Measurements from ENCODE around the gene MTG1.
"Not testable (repeated sequence)": the region's sequence is repeated elsewhere in the genome, so short reads cannot be mapped to it uniquely, and the experiment has no call there.

MTG1 gene

DNA sequence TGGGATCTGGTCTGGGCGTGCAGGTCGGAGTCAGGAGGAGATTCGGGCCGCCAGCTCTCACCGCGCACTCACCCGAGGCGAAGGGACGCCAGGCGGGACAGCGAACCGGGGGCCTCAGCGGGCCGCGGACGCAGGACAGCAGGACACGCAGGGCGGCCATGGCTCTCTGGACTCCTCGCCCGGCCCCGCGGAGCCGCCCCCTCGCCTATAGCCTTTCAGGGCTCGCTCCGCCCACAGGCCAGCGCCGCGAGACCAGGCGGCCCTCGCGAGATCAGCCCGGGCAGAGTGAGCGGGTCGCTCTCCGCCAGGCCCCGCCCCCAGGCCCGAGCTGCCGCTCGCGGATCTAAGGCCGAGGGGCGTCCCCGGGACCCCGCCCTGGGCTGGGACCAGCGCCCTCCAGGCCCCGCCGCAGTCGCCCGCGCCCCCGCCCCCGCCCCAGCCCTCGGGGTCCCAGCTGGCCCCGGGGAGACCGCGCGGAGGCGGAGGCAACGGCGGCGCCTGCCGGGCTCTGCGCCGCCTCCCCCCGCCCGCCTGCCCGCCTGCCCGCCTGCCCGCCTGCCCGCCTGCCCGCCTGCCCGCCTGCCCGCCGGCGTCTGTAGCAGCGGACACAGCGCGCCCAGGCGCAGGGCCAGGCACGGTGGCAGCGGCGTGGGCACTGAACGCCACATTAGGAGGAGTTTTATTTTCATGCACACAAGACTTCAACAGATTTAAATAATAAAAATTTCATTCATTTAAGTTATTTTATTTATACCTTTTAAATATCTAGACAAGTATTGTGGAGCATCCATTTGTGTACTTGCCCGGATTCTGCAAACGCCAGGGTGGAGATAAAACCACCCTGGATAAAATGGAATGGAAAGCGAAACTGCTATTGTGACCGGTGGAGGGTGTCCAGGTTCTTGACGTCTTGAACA, 20.5 kb upstream of the MTG1 start, which contains the start of gene ECHS1:
Gene ECHS1, minus strand, starts transcription at position 181 of the 917 bp plus-strand sequence. Its CDS starts 21 bp downstream, at position 160.
- DNase-seq (ENCODE audit: low read depth, low spot score) = peak; percentile 90
- TF ChIP-seq, protein P1, sequence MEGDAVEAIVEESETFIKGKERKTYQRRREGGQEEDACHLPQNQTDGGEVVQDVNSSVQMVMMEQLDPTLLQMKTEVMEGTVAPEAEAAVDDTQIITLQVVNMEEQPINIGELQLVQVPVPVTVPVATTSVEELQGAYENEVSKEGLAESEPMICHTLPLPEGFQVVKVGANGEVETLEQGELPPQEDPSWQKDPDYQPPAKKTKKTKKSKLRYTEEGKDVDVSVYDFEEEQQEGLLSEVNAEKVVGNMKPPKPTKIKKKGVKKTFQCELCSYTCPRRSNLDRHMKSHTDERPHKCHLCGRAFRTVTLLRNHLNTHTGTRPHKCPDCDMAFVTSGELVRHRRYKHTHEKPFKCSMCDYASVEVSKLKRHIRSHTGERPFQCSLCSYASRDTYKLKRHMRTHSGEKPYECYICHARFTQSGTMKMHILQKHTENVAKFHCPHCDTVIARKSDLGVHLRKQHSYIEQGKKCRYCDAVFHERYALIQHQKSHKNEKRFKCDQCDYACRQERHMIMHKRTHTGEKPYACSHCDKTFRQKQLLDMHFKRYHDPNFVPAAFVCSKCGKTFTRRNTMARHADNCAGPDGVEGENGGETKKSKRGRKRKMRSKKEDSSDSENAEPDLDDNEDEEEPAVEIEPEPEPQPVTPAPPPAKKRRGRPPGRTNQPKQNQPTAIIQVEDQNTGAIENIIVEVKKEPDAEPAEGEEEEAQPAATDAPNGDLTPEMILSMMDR (IDR thresholded peaks at IDR 0.05; ENCODE audit: low read depth, low read length) = no peak
- H3K4me3 ChIP-seq (ENCODE audit: low read depth, low read length) = peak within 1 kb of the TSS; percentile 67
- in situ Hi-C loops (cut with HindIII; ENCODE audit: low sequenced_read_pairs) = no loop called here

DNA sequence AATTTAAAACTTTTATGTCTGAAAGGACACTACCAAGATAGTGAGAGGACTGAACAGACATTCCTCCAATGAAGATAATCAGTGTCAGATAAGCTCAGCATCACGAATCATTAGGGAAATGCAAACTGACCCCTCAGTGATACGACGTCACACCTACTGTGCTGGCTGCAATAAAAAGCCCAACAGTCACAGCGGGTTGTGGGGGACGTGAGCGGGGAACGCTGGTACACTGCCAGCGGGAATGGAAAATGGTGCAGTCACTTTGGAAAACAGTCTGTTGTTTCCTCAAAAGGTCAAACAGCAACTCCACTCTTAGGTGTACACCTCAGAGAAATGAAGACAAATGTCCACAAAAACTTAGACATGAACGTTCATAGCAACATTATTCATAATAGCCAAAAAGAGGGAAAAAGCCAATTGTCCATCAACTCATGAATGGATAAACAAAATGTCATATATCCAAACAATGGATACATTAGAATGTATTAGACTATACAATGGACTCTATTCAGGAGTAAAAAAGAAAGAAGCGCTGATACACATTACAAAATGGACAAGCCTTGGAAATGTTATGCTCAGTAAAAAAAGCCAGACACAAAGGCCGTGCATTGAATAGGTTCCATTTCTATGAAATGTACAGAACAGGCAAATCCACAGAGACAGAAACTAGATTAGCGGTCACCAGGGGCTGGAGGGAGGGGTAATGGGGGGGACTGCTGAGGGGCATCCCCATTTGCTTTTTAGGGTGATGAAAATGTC, 18.4 kb upstream of the MTG1 start:
- in situ Hi-C loops (cut with HindIII; ENCODE audit: low sequenced_read_pairs) = no loop called here
- DNase-seq (ENCODE audit: low read depth, low spot score) = no peak
- no peak overlapping the region for H3K4me3 ChIP-seq (ENCODE audit: low read depth, low read length)
- TF ChIP-seq, protein P1 (IDR thresholded peaks at IDR 0.05; ENCODE audit: low read depth, low read length) = no peak

GRCh38 chr10:133376183-133376582, 17.8 kb upstream of the MTG1 start:
- DNase-seq (ENCODE audit: low read depth, low spot score); in situ Hi-C loops (cut with HindIII; ENCODE audit: low sequenced_read_pairs); H3K4me3 ChIP-seq (ENCODE audit: low read depth, low read length): not testable (repeated sequence)

DNA sequence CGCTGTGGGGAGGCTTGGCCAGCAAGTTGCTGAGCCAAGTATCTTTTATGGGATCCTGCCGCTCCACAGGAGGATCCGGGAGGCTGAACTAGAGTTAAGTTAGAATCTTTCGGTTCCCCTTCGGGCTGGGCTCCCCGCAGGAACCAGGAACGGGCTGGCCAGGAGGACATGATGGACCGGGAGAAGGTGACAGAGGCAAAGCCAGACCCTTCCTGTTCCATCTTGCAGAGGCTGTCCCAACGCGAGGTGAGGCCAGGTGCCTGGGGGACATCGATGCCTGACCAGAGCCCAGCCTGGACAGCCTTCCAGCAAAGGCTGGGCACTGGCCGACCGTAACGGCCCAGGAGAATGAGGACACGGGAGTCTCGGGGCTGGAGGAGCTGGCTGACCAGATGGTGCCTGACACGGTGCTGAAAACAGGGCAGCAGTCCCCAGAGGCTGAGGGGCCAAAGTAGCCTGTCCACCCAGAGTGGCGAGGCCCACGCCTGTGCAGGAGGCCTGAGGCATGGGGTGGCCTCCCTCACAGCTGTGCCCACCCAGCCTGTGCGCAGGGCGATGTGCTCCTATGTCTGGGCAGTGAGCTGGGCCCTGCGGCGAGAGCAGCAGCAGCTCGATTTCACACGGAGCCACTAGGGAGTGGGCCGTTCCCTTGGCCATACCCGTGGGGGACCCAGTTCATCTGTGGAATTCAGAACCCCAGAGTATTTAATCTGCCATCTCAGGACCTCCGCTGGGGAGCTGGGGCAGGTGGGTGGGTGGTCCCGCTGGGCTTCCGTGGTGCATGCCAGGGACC, 16.7 kb upstream of the MTG1 start:
- no peak overlapping the region for H3K4me3 ChIP-seq (ENCODE audit: low read depth, low read length)
- TF ChIP-seq, protein P1 (IDR thresholded peaks at IDR 0.05; ENCODE audit: low read depth, low read length) = no peak
- in situ Hi-C loops (cut with HindIII; ENCODE audit: low sequenced_read_pairs) = no loop called here
- no peak for DNase-seq (ENCODE audit: low read depth, low spot score)

DNA sequence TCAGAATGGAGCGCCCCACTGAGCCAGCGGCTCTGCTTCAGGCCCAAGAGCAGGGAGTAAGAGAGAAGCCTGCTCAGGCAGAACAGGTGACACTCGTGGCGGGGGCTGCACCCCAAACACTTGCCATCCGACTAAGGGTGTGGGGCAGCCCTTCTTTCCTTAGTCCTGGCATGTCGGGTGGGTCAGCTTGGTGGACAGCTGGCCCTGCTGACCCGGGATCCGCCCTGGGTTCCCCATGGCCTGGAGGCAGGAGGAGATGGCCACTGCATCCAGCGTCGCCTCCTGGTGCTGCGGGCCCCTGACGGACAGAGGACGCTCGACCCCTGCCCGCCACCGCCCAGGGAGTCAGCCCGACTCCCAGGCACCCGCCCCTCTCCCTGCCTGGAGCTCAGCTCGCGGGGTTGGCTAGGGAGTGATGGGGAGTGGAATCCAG, 16.1 kb upstream of the MTG1 start:
- peak overlapping the region; percentile 63 for H3K4me3 ChIP-seq (ENCODE audit: low read depth, low read length)
- in situ Hi-C loops (cut with HindIII; ENCODE audit: low sequenced_read_pairs) = no loop called here
- TF ChIP-seq, protein P1 (IDR thresholded peaks at IDR 0.05; ENCODE audit: low read depth, low read length) = no peak
- no peak for DNase-seq (ENCODE audit: low read depth, low spot score)

GRCh38 chr10:133378251-133379096, 15.5 kb upstream of the MTG1 start:
- TF ChIP-seq, protein P1 (IDR thresholded peaks at IDR 0.05; ENCODE audit: low read depth, low read length) = no peak
- in situ Hi-C loops (cut with HindIII; ENCODE audit: low sequenced_read_pairs) = no loop called here
- DNase-seq (ENCODE audit: low read depth, low spot score) = peak; percentile 41
- H3K4me3 ChIP-seq (ENCODE audit: low read depth, low read length) = peak overlapping the region; percentile 63
